SIG-M5 treated with dmso at 0.1 percent for 504 hours (cell line): Measurements from ENCODE around the gene L1TD1.
"Not testable (repeated sequence)": the region's sequence is repeated elsewhere in the genome, so short reads cannot be mapped to it uniquely, and the experiment has no call there.

Source experiments
- DNase-seq: peaks from one replicate; lab custom pipeline; 2025; ENCODE audit not compliant: unreplicated experiment; lab: John Stamatoyannopoulos, UW

The L1TD1 gene

DNA sequence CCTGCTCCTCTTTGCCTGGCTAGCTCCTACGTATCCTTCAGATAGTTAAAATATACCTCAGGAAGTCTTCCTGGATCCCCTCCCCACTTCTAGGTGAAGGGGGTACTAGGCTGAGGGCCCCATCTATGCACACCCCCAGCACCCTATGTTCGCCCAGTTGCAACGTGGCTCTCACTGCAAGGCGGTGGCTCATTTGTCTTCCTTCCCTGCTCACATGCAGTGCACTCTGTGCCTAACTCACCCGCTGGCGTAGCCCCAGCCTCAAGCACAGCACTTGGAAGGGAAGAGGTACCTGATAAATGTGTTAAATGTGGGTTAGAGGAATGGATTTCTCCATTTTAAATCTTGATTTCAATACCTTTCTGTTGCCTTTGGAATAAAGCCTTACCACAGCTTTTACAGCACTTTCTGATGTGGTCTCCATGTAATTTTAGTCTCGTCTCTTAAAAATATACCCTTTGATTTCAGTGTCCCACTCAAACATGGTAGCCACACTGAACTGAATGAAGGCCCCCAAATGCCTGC, 39.3 kb downstream of the L1TD1 start:
- DNase-seq = no peak

DNA sequence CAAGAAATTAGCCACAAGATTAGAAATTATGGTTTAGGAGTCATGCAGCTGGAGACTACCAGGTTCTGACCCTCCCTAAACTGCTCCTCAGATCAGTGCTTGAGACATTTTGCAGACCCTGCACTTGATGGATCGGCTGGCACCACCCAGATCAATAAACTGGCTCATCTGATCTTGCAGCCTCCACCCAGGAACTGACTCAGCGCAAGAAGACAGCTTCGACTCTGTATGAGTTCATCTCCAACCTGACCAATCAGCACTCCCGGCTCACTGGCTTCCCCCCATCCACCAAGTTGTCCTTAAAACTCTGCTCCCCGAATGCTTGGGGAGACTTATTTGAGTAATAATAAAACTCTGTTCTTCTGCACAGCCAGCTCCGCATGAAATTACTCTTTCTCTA, 40.0 kb downstream of the L1TD1 start:
- DNase-seq = no peak

DNA sequence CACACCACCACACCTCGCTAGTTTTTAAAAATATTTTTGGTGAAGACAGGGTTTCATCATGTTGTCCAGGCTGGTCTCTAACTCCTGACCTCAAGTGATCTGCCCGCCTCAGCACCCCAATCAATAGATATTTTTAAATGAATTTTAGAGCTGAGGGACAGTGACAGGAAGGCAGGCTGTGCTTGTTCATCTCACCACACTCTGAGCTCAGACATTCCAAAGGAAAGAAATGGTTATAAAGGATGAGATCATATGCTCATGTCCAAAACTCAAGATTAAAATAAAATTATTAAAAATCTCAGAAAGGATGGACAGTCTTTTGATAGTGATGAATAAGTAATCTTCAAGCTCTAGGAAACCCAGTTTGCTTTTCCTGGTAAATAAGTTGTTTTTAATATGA, 40.9 kb downstream of the L1TD1 start:
- DNase-seq = no peak

DNA sequence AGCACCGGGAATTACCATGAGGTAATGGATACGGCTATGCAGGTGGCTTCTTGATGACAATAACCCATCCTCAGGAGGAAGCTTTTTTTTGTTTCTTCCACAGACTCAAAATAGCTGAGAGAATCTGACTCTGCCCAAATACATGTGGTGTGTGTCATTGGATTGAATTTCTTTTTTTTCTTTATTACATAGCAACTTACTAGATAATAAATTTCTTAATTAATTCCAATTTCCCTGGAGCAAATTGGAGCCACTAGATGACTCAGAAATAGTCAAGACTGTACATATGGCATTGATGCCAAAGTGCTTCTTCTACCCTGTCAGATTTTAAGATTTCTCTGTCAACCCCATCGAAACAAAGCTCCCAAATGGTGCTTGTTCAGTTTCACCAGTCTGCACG, 42.7 kb downstream of the L1TD1 start:
- no peak for DNase-seq

DNA sequence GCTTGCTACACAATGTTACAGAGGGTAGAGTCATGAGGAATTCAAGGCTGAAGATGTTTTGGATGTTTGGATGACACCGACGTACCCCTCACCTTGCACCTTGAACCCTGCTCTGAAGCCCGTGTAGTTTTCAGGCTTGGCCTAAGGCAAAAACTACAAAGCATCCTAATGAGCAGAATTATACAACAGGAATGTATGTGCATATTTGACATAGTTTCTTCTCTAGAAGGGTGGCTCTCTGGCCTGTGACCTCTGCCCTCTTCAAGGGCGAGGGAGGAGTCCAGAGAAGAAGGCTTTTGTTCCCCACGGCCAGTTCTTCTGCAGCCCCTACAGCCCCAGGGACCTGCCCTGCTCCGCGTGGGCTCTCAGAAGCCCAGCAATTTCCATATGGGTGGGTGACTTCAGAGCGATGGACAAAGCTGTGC, 43.3 kb downstream of the L1TD1 start:
- DNase-seq = no peak

DNA sequence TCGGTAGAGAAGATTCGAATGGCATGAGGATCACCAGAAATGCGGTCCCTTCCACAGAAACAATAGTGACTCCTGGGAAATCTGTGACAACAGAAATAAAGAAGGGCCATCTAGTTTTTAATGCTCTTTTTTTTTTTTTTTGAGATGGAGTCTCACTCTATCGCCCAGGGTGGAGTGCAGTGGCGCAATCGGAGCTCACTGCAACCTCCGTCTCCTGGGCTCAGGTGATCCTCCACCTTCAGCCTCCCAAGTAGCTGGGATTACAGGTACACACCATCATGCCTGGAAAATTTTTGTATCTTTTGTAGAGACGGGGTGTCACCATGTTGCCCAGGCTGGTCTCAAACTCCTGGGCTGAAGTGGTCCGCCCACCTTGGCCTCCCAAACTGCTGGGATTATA, 43.9 kb downstream of the L1TD1 start:
- DNase-seq = no peak

DNA sequence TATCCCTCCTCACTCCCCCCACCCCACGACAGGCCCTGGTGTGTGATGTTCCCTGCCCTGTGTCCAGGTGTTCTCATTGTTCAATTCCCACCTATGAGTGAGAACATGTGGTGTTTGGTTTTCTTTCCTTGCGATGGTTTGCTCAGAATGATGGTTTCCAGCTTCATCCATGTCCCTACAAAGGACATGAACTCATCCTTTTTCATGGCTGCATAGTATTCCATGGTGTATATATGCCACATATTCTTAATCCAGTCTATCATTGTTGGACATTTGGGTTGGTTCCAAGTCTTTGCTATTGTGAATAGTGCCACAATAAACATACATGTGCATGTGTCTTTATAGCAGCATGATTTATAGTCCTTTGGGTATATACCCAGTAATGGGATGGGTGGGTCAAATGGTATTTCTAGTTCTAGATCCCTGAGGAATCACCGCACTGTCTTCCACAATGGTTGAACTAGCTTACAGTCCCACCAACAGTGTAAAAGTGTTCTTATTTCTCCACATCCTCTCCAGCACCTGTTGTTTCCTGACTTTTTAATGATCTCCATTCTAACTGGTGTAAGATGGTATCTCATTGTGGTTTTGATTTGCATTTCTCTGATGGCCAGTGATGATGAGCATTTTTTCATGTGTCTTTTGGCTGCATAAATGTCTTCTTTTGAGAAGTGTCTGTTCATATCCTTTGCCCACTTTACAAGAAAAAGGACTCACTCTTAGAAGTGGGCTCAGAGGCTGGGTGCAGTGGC, 45.2 kb downstream of the L1TD1 start:
- DNase-seq = not testable (repeated sequence)

DNA sequence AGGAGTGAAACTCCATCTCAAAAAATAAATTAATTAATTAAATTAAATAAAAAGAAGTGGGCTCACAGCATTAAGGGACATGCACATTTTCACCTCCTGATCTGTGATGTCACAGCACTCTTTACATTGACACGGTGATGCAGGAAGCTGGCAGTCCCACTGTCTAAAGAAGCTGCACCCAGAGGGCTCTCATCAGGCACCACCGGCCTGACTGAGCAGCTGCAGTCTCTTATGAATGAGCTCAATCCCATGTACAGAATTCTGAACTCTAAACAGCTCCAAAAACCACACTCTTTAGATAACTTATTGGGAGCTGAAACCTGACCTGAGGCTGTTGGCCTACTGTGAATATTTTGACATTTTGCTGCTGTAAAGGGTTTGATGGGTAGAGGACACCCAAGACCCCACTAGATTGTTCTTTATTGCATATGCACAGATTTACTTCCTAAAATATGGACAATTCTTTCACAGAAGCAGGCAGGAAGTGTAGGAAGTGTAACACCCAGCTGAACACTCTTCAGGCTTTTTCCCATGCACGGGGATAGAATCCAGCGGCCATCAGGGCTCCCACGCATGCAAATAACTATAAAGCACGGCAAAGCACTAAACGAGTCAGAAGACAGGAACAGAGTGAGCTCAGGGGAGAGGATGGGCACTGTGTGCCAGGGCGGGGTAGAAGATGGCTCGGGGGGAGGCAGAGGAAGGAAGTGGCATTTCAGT, 46.2 kb downstream of the L1TD1 start:
- no peak for DNase-seq

DNA sequence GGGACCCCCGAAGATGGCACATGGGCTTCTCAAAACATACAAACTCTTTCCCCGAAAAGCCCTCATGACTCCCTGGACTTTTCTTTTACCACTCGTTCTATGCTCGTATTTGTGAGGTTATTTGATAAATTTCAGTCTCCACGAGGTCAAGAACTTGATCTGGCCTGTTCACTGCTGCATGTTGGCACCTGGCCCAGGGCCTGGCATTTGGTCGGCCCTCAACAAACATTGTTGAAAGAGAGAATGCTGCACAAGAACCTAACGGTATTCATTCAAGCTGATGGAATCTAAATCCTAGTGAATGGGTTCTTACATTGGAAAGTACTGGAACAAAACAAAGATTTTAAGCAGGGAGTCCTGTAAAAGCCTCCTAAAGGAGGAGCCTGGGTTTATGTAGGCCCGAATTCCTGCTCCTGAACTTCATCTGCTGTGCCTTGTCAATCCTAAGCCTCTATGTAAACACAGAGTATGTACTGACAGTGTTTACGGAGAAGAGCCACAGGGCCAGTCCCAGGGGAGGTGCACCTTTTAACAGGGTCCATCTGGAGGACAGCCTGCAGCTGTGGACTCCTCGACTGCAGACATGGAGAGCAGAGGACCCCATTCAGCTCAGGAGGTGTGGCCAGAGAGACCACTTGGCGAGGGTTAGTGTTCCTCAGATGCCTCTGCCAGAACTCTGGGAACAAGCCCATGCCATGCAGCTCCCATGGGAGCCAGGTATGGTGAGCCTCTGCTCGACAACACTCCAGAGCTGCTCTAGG, 46.9 kb downstream of the L1TD1 start:
- DNase-seq = no peak

DNA sequence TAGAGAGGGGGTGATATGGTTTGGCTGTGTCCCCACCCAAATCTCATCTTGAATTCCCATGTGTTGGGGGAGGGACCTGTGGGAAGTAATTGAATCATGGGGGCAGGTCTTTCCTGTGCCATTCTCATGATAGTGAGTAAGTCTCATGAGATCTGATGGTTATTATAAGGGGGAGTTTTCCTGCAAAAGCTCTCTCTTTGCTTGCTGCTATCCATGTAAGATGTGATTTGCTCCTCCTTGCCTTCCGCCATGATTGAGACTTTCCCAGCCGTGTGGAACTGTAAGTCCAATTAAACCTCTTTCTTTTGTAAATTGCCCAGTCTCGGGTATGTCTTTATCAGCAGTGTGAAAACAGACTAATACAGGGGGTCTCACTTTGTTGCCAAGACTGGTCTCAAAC, 49.7 kb downstream of the L1TD1 start:
- DNase-seq = not testable (repeated sequence)

DNA sequence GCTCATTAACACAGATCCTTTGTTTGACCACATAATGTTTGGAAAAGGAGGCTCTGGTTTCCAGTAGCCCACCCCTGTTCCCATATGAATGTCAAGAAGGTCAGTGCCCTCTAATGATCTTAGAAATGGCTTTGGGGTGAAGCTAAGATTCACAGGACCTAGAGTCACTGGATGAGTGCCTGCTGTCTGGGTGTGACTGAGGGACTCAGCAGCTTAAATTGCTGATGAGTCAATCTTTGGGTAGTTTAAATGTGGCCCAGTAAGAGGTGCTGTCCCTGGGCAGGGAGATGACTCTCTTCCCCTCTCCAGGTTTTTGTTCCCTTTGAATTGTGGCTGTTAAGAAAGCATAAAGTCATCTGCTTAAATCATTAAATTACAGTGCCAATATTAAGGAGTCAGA, 50.6 kb downstream of the L1TD1 start:
- no peak for DNase-seq

DNA sequence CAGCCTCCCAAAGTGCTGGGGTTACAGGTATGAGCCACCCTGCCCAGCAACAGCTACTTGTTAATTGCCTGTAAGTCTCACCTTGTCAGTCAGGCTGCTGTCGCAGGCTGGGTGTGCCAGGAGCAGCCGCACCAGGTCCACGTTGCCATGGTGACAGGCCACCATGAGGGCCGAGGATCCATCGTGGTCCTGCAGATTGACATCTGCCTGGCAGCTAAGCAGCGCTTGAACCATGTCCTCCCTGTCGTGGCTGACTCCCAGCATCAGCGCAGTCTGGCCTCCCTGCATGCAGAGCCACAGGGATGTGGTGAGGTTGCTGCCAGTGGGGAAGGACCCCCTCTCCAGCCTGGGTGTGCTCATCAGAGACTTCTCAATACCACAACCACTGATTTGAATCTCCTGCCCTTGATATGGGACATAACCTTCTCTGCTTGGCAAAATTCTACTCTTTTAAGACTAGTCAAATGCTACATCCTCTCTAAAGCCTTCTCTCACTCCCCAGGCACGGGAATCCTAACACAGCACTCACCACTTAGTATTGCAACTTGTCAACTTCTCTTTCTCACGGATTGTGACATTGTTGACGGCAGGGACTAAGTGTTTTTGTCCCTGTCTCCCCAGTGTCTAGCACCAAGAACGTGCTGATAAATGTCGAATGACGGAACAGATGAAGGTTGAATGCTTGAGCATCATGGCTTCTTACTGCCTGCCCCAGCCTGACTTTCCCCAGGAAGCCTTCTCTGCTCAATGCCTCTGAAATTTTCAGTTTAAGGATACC, 52.9 kb downstream of the L1TD1 start:
- no peak for DNase-seq

DNA sequence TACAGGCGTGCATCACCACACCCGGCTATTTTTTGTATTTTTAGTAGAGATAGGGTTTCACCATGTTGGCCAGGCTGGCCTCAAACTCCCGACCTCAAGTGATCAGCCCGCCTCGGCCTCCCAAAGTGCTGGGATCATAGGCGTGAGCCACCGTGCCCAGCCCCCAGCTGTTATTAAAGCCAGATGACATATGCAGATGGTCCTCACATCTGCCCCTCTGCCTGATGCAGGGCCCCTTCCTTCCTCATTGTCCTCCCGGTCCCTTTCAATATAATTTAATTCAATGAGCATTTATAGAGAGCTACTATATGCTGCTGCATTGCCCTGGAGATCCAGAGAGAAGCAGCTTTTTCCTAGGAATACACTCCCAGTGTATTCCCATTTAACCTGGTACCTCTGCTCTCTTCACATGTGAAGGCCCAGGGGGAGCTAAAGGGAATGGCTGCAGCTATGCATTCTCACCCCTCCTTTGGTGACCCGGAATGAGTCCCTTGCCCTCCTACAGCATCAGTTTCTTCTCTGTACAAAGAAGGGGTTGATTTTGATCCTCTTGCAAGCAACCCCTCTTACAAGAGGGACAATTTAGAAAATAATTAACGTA, 55.6 kb downstream of the L1TD1 start:
- no peak for DNase-seq

DNA sequence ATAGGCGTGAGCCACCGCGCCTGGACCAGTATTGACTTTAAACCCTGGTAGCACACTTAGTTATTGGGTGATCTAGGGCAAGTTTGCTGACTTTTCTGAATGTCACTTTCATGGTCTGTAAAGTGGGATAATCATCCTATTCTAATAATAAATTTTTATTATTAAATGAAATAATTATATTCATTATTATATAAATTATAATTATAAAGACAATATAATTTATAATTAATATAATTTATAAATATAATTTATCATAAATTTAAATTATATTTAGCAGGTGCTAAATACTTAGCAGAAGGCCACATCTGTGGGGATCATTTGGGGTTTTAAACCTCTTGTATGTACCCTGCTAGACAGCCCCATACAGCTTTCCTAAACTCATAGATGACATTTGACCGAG, 64.9 kb downstream of the L1TD1 start:
- DNase-seq = no peak

DNA sequence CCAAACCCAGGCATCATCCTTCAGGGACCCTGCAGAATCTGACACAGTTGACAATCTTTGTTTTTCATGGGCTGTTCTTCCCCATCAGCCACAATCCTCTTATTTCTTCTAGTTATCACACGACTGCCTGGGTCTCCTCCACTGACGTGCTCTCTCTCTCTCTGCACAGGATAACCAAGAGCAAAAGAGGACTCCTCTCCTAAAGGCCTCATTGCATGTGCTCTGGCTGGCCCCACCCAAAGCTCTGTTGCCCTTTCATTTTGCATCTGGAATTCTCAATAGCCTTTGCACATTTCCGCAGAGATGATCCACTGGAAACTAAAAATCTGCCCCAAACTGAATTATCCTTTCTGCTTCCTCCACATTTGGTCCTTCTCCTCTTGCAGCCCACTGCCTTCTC, 66.0 kb downstream of the L1TD1 start:
- no peak for DNase-seq
